Measurements from ENCODE around the gene ZNF329.

ZNF329 gene

GRCh38 chr19:58118979-58119733, 31.4 kb downstream of the ZNF329 start:
- no peak for DNase-seq (ENCODE audit: low read depth)

GRCh38 chr19:58117841-58118575, 32.6 kb downstream of the ZNF329 start:
- DNase-seq (ENCODE audit: low read depth): no peak

DNA sequence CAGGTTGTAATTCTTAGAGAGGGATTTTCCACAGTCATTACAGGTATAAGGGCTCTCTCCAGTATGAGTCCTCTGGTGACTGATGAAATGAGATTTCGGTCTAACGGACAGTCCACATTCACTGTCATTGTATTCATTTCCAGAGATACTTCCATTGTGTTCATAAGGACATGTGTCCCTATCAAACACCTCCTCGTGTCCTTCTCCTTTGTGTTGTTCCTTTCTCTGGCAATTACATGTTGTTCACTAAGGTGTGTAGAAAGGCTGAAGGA, 42.1 kb downstream of the ZNF329 start:
- no peak for DNase-seq (ENCODE audit: low read depth)

- DNase-seq (ENCODE audit: low read depth): no peak
These were observed 42.6 kb downstream of the ZNF329 start for GRCh38 chr19:58107778-58108545.

DNA sequence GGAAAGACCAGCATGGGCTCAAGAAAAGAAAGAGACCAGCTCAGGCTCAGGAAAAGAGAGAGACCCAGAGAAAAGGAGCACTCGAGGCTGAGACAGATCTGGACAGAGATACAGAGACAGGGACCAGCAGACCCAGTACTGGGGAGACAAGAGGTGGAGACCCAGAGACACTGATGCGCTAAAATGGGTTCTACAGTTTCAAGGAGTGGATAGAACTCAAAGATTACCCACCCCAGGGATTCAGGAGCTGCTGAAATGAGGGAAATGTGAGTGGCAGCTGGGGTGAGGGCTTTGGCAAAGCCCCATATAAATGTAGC, 51.9 kb downstream of the ZNF329 start:
- no peak for DNase-seq (ENCODE audit: low read depth)

- peak; percentile 77 for DNase-seq (ENCODE audit: low read depth)
These were observed 52.6 kb downstream of the ZNF329 start, which contains the start of gene ZSCAN18 for GRCh38 chr19:58097781-58098681. Gene ZSCAN18, minus strand, starts transcription at chr19:58098231. Its CDS starts 7,964 bp downstream, at chr19:58090267.

- DNase-seq (ENCODE audit: low read depth): no peak
These were observed 53.2 kb downstream of the ZNF329 start for GRCh38 chr19:58097349-58097748.

DNA sequence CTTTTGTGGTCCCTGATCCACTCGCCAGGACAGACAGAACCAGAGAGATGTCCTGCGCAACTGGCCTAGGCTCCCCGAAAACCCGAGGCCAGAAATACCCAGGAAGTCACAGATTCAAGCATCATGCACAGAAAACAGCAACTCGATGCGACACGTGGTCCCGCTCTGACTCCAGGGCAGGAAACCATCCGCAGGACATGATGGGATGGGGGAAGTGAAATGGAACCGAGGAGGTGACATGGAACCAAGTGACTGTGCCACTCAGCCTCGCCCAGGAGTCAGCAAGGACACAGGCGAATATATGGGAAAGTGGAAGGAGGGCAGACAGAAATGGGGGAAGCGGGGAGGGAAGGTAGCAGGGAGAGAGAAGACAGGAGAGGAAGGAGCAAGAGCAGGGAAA, 53.7 kb downstream of the ZNF329 start:
- DNase-seq (ENCODE audit: low read depth): no peak

- DNase-seq (ENCODE audit: low read depth): no peak
These were observed 55.3 kb downstream of the ZNF329 start for GRCh38 chr19:58095328-58095727.

- DNase-seq (ENCODE audit: low read depth): no peak
These were observed 57.5 kb downstream of the ZNF329 start for GRCh38 chr19:58093071-58093470.

GRCh38 chr19:58091251-58091995, 59.2 kb downstream of the ZNF329 start:
- DNase-seq (ENCODE audit: low read depth): no peak

DNA sequence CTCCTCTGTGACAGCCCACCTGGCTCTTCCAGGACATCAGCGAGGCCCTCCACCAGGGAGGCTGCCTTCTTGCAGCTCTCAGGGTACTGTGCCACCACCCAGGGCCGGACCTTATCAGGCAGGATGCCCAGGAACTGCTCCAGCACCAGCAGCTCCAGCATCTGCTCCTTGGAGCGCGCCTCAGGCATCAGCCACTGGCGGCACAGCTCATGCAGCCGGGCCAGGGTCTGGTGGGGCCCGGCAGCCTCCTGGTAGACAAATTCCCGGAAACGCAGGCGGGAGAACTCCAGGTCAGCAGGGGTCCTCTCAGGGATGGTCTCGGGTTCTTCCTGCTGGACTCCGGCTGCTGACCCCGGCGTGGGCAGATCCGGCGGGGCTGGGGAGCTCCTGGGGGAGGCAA, 60.7 kb downstream of the ZNF329 start:
- DNase-seq (ENCODE audit: low read depth): no peak

- no peak for DNase-seq (ENCODE audit: low read depth)
These were observed 62.0 kb downstream of the ZNF329 start for GRCh38 chr19:58088521-58089052.

DNA sequence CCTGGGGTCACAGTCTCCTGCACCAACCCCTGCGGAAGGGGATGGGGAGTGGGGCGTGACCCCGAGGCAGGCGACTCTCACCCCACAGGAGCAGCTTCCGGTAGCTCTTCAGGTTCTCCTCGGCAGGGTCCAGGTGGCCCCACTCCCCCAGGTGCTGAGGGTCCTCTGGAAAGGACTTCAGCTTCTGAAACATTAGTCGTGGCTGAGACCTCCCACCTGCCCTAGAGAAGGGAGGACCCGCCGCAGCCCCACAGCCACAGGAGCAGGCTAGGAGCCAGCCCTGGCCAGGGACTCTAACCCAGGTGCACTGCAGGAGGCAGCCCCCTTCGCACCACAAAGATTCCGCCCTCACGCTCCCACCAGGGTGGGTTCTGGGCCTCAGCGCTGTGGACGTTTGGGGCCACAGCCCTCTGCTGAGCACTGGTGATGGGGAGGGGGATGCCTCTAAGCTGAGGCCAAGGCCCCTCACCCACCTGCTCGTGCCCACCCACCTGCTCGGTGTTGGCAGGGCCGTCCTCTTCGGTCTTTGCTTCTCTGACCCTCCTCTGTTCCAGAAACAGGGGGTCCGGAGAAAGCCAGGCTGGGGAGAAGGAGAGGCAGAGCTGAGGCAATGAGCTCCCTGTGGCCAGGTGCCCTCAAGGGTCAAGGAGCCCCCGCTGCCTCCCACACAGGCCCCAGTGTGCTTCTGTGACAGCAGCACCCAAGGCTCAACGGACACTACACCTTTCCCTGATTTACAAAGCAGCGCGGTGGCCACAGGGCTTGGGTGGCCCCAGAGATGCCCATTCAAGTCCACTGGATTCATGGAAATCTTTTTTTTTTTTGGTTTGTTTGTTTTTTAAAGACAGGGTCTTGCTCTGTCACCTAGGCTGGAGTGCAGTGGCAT, 63.5 kb downstream of the ZNF329 start:
- no peak for DNase-seq (ENCODE audit: low read depth)

- DNase-seq (ENCODE audit: low read depth): no peak
These were observed 65.2 kb downstream of the ZNF329 start for GRCh38 chr19:58085348-58085875.

- no peak for DNase-seq (ENCODE audit: low read depth)
These were observed 65.8 kb downstream of the ZNF329 start for GRCh38 chr19:58084596-58085347.

- no peak for DNase-seq (ENCODE audit: low read depth)
These were observed 67.6 kb downstream of the ZNF329 start for GRCh38 chr19:58083021-58083420.

DNA sequence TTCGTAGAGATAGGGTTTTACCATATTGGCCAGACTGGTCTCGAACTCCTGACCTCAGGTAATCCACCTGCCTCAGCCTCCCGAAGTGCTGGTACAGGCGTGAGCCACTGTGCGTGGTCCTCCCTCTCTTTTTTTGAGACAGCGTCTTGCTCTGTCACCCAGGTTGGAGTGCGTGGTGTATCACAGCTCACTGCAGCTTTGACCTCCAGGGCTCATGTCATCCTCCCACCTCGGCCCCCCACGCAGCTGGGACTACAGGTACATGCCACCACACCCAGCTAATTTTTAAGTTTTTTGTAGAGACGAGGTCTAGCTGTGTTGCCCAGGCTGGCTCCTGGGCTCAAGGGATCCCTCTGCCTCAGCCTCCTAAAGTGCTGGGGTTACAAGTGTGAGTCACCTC, 70.8 kb downstream of the ZNF329 start:
- no peak for DNase-seq (ENCODE audit: low read depth)
